GM12874 (cell line): Measurements from ENCODE around the gene DYNLT3.

ENCODE experiments used
- CTCF ChIP-seq: IDR thresholded peaks from 2 replicates; pipeline ENCODE4 v1.5.1; 2011; ENCODE audit warnings: low read depth, mild to moderate bottlenecking, control low read depth, low read length, moderate library complexity; ENCODE audit not compliant: insufficient read depth

The DYNLT3 gene

GRCh38 chrX:37862851-37863250, 15.5 kb upstream of the DYNLT3 start:
- TF ChIP-seq CTCF, result no peak

- no peak for TF ChIP-seq CTCF
Measured at GRCh38 chrX:37860721-37861120, 13.3 kb upstream of the DYNLT3 start.

GRCh38 chrX:37854748-37855147, 7.4 kb upstream of the DYNLT3 start:
- TF ChIP-seq CTCF, result no peak

- no peak for TF ChIP-seq CTCF
Measured at GRCh38 chrX:37854148-37854547, 6.8 kb upstream of the DYNLT3 start.

GRCh38 chrX:37847733-37848197, 394 bp upstream of the DYNLT3 start:
- no peak for TF ChIP-seq CTCF

- no peak for TF ChIP-seq CTCF
Measured at GRCh38 chrX:37846558-37846933, 825 bp downstream of the DYNLT3 start.

GRCh38 chrX:37846141-37846540, 1.2 kb downstream of the DYNLT3 start:
- TF ChIP-seq CTCF, result no peak

- no peak for TF ChIP-seq CTCF
Measured at GRCh38 chrX:37844622-37845021, 2.7 kb downstream of the DYNLT3 start.
